ENCODE measurements around the gene ABHD10.

ABHD10 gene

DNA sequence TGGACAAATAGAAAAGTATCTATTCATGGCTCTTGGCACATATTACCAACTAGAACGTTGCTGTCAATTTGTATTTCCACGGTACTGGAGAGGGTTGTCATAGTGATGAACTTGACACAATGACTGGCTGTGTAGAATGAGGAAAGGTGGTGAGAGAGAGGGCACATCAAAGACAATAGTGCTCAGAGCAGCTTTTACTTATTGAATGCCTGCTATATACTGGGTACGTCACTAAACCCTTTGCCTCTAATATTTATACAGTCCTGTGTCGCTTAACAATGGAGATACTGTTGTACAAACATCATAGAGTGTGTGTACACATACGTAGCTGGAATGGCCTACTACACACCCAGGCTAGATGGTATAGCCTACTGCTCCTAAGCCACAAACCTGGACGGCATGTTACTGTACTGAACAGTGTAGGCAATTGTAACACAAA is 64.0 kb downstream of the ABHD10 start:
- H3K9ac ChIP-seq (ENCODE audit: low read depth, low read length) = no peak overlapping the region
- no peaks in the 10 kb centered on the region for H3K27me3 ChIP-seq (ENCODE audit: control insufficient read depth, insufficient read depth, low read length)
- H3K4me3 ChIP-seq (ENCODE audit: low read depth, low read length) = no peak overlapping the region
- peaks cover 7% of the 10 kb centered on the region for H3K4me1 ChIP-seq (ENCODE audit: control insufficient read depth, insufficient read depth, low read length)
- no peaks in the 10 kb centered on the region for H3K36me3 ChIP-seq (ENCODE audit: control insufficient read depth, insufficient read depth, low read length)
- no peaks in the 10 kb centered on the region for H3K9me3 ChIP-seq (ENCODE audit: control insufficient read depth, insufficient read depth, low read length)

Data from iPS-15b (cell line).